Measurements from ENCODE around the gene OAS3. TPM values are rescaled to one million over a fixed set of nuclear protein-coding genes. Genes with fewer than 3 reads are reported as not detected.

OAS3 gene
- total RNA-seq, 1 experiment from 2014 or later, result 159 TPM

GRCh38 chr12:112963227-112963861 is 25.1 kb downstream of the OAS3 start:
- H3K27ac Mint-ChIP-seq (ENCODE audit: unreplicated experiment), result no peak overlapping the region
- intact Hi-C loops (cut with micrococcal nuclease; ENCODE audit: unreplicated experiment), result no loop called here
- BruUV-seq (replicated peaks), result no TSS peak
- no peaks in the 10 kb centered on the region for H3K27me3 Mint-ChIP-seq (ENCODE audit: unreplicated experiment)
- no peak overlapping the region for H3K4me3 Mint-ChIP-seq (ENCODE audit: low read depth, unreplicated experiment)
- H3K36me3 Mint-ChIP-seq (ENCODE audit: insufficient read depth, unreplicated experiment), result peaks cover 18% of the 10 kb centered on the region
- peaks cover 5% of the 10 kb centered on the region for H3K9me3 Mint-ChIP-seq (ENCODE audit: low read depth, unreplicated experiment)
- CTCF ChIA-PET, result no interaction called here
- H3K4me1 Mint-ChIP-seq (ENCODE audit: low read depth, unreplicated experiment), result no peaks in the 10 kb centered on the region
- TF ChIP-seq CTCF (IDR thresholded peaks at IDR 0.05; ENCODE audit: unreplicated experiment), result no peak
- no peak for DNase-seq

GRCh38 chr12:112964067-112964670 is 25.9 kb downstream of the OAS3 start:
- CTCF ChIA-PET, result no interaction called here
- Mint-ChIP-seq H3K9me3 (ENCODE audit: low read depth, unreplicated experiment) (peaks cover 5% of the 10 kb centered on the region), H3K4me3 (ENCODE audit: low read depth, unreplicated experiment) (no peak overlapping the region), H3K36me3 (ENCODE audit: insufficient read depth, unreplicated experiment) (peaks cover 18% of the 10 kb centered on the region), H3K4me1 (ENCODE audit: low read depth, unreplicated experiment) (no peaks in the 10 kb centered on the region), H3K27me3 (ENCODE audit: unreplicated experiment) (no peaks in the 10 kb centered on the region), H3K27ac (ENCODE audit: unreplicated experiment) (no peak overlapping the region)
- DNase-seq, result no peak
- intact Hi-C loops (cut with micrococcal nuclease; ENCODE audit: unreplicated experiment), result no loop called here
- no TSS peak for BruUV-seq (replicated peaks)
- no peak for TF ChIP-seq CTCF (IDR thresholded peaks at IDR 0.05; ENCODE audit: unreplicated experiment)

- no peak overlapping the region for H3K27ac Mint-ChIP-seq (ENCODE audit: unreplicated experiment)
- DNase-seq, result no peak
- intact Hi-C loops (cut with micrococcal nuclease; ENCODE audit: unreplicated experiment), result no loop called here
- no peak for TF ChIP-seq CTCF (IDR thresholded peaks at IDR 0.05; ENCODE audit: unreplicated experiment)
- CTCF ChIA-PET, result no interaction called here
- H3K9me3 Mint-ChIP-seq (ENCODE audit: low read depth, unreplicated experiment), result no peaks in the 10 kb centered on the region
- H3K27me3 Mint-ChIP-seq (ENCODE audit: unreplicated experiment), result no peaks in the 10 kb centered on the region
- no peaks in the 10 kb centered on the region for H3K4me1 Mint-ChIP-seq (ENCODE audit: low read depth, unreplicated experiment)
- no peak overlapping the region for H3K4me3 Mint-ChIP-seq (ENCODE audit: low read depth, unreplicated experiment)
- BruUV-seq (replicated peaks), result no TSS peak
- H3K36me3 Mint-ChIP-seq (ENCODE audit: insufficient read depth, unreplicated experiment), result peaks cover 19% of the 10 kb centered on the region
Observed at GRCh38 chr12:112964915-112965314, 26.6 kb downstream of the OAS3 start.

DNA sequence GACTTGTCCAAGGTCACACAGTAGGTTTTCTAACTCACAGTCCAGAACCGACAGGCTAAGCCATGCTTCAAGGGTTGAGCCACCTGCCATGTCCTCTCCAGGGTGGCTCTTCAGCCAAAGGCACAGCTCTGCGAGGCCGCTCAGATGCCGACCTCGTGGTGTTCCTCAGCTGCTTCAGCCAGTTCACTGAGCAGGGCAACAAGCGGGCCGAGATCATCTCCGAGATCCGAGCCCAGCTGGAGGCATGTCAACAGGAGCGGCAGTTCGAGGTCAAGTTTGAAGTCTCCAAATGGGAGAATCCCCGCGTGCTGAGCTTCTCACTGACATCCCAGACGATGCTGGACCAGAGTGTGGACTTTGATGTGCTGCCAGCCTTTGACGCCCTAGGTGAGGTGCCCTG is 27.4 kb downstream of the OAS3 start:
- DNase-seq, result no peak
- no TSS peak for BruUV-seq (replicated peaks)
- TF ChIP-seq CTCF (IDR thresholded peaks at IDR 0.05; ENCODE audit: unreplicated experiment), result no peak
- CTCF ChIA-PET, result no interaction called here
- H3K4me3 Mint-ChIP-seq (ENCODE audit: low read depth, unreplicated experiment), result no peak overlapping the region
- H3K9me3 Mint-ChIP-seq (ENCODE audit: low read depth, unreplicated experiment), result no peaks in the 10 kb centered on the region
- no peaks in the 10 kb centered on the region for H3K27me3 Mint-ChIP-seq (ENCODE audit: unreplicated experiment)
- intact Hi-C loops (cut with micrococcal nuclease; ENCODE audit: unreplicated experiment), result no loop called here
- peaks cover 25% of the 10 kb centered on the region for H3K36me3 Mint-ChIP-seq (ENCODE audit: insufficient read depth, unreplicated experiment)
- no peaks in the 10 kb centered on the region for H3K4me1 Mint-ChIP-seq (ENCODE audit: low read depth, unreplicated experiment)
- H3K27ac Mint-ChIP-seq (ENCODE audit: unreplicated experiment), result no peak overlapping the region
